GM21381 (cell line): ENCODE results near the gene CXCL13.
"Not testable (repeated sequence)": the region's sequence is repeated elsewhere in the genome, so short reads cannot be mapped to it uniquely, and the experiment has no call there.

Source experiments
- ATAC-seq: cut with Tn5 transposase; IDR thresholded peaks from one replicate; pipeline ENCODE4 v1.9.1; 2021; ENCODE audit warnings: mild to moderate bottlenecking, moderate library complexity; ENCODE audit not compliant: unreplicated experiment

The CXCL13 gene

DNA sequence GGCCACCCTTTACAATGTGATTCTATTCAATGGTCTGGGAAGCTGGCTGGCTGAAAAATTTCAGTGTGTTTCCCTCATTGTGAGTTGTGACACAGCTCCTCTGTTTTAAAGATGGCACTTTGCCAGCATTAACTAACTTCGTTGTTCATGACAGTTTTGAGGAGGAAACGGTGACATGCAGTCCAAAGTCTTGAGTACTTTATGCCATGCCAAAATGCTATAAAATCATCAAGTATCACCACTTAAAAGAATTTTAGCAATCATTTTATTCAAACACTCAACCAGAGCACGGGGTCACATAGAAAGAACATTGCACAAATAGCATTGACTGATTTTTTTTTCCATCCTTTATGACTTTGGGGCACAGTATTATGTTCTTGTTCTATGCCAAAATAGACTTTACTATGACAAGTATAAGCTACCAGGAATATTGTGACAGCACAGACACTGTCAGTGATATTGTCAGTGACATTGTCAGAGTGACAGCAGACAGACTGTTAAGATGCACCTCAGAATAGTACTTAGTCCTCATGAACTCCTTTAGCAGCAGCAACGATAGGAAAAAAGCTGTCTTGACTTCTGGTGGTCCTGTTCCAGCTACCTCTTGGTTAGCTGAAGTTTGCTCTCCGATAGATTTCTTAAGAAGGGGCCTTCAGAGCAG, 46.7 kb downstream of the CXCL13 start:
- no peak for ATAC-seq

DNA sequence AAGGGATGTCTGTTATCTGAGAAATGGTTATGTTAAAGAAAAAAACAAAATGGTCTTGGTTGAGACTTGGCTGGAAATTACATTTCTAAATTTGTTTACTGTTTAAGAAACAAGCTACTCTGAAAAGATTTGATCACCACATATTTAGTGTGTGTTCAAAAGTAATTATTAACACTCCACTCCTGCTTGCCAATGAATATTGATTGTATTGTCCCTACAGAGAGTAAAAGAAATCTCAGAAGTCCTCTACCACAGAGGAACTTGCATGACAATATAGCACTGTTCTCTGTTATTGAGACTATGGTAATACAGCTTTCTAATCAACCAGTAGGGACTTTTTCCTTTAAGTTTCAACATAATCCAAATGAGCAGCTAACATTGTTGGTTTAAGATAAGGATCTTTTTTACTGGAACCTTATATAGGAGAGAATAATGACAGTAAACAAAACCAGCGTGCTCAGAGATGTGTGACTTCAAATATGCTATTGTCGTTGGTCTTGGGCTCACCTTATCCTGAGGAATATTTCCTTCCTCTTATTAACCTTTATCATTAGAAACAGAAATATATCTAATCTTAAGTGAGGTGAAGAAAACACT, 47.6 kb downstream of the CXCL13 start:
- ATAC-seq, result no peak

DNA sequence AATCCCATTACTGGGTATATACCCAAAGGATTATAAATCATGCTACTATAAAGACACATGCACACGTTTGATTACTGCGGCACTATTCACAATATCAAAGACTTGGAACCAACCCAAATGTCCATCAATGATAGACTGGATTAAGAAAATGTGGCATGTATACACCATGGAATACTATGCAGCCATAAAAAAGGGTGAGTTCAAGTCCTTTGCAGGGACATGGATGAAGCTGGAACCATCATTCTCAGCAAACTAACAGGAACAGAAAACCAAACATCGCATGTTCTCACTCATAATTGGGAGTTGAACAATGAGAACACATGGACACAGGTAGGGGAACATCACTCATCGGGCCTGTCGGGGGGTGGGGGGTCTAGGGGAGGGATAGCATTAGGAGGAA, 54.7 kb downstream of the CXCL13 start:
- ATAC-seq, result not testable (repeated sequence)
